ENCODE results near the gene CNTNAP1.

The CNTNAP1 gene

GRCh38 chr17:42690596-42690995 lies 8.3 kb downstream of the CNTNAP1 start:
- no peak for TF ChIP-seq CTCF (conservative IDR thresholded peaks at IDR 0.05; ENCODE audit: low read depth, low read length)
- Histone ChIP-seq H3K27me3 (ENCODE audit: insufficient read depth, low read depth) (no peaks in the 10 kb centered on the region), H4K20me1 (ENCODE audit: insufficient read depth) (no peaks in the 10 kb centered on the region), H3K4me1 (ENCODE audit: low read depth, poor library complexity, severe bottlenecking) (no peaks in the 10 kb centered on the region), H2AFZ (ENCODE audit: low read depth) (no peak overlapping the region), H3K4me2 (no peak overlapping the region), H3K4me3 (IDR thresholded peaks at IDR 0.05; ENCODE audit: insufficient read depth, low read depth, low read length) (no peak overlapping the region), H3K79me2 (ENCODE audit: insufficient read depth, low read depth) (no peaks in the 10 kb centered on the region), H3K36me3 (ENCODE audit: insufficient read depth) (no peaks in the 10 kb centered on the region), H3K27ac (no peak overlapping the region), H3K9ac (no peak overlapping the region)

DNA sequence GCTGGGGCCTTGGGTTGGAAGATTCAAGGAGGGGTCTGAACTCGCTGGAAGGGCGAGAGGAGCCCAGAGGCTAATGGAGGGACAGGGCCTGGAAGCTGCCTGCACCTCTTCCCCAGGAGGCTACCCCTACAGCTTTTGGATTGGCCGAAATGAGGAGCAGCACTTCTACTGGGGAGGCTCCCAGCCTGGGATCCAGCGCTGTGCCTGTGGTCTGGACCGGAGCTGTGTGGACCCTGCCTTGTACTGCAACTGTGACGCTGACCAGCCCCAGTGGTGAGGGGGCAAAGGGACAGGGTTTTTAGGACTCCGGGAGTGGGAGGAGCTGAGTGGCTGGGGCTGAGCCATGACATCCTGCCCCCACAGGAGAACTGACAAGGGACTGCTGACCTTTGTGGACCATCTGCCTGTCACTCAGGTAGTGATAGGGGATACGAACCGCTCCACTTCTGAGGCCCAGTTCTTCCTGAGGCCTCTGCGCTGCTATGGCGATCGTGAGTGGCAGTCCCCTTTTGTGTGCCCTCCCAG lies 8.8 kb downstream of the CNTNAP1 start:
- H3K9ac ChIP-seq = no peak overlapping the region
- no peaks in the 10 kb centered on the region for H3K79me2 ChIP-seq (ENCODE audit: insufficient read depth, low read depth)
- no peaks in the 10 kb centered on the region for H3K36me3 ChIP-seq (ENCODE audit: insufficient read depth)
- no peaks in the 10 kb centered on the region for H3K4me1 ChIP-seq (ENCODE audit: low read depth, poor library complexity, severe bottlenecking)
- H2AFZ ChIP-seq (ENCODE audit: low read depth) = no peak overlapping the region
- H3K4me3 ChIP-seq (IDR thresholded peaks at IDR 0.05; ENCODE audit: insufficient read depth, low read depth, low read length) = no peak overlapping the region
- H3K27ac ChIP-seq = no peak overlapping the region
- no peaks in the 10 kb centered on the region for H3K27me3 ChIP-seq (ENCODE audit: insufficient read depth, low read depth)
- H3K4me2 ChIP-seq = no peak overlapping the region
- no peak for TF ChIP-seq CTCF (conservative IDR thresholded peaks at IDR 0.05; ENCODE audit: low read depth, low read length)
- no peaks in the 10 kb centered on the region for H4K20me1 ChIP-seq (ENCODE audit: insufficient read depth)

GRCh38 chr17:42692489-42692888 lies 10.2 kb downstream of the CNTNAP1 start:
- H3K4me2 ChIP-seq = no peak overlapping the region
- no peaks in the 10 kb centered on the region for H3K4me1 ChIP-seq (ENCODE audit: low read depth, poor library complexity, severe bottlenecking)
- no peak overlapping the region for H3K27ac ChIP-seq
- H3K36me3 ChIP-seq (ENCODE audit: insufficient read depth) = no peaks in the 10 kb centered on the region
- no peaks in the 10 kb centered on the region for H4K20me1 ChIP-seq (ENCODE audit: insufficient read depth)
- no peaks in the 10 kb centered on the region for H3K27me3 ChIP-seq (ENCODE audit: insufficient read depth, low read depth)
- no peak overlapping the region for H3K9ac ChIP-seq
- no peak overlapping the region for H3K4me3 ChIP-seq (IDR thresholded peaks at IDR 0.05; ENCODE audit: insufficient read depth, low read depth, low read length)
- H2AFZ ChIP-seq (ENCODE audit: low read depth) = no peak overlapping the region
- H3K79me2 ChIP-seq (ENCODE audit: insufficient read depth, low read depth) = no peaks in the 10 kb centered on the region
- TF ChIP-seq CTCF (conservative IDR thresholded peaks at IDR 0.05; ENCODE audit: low read depth, low read length) = no peak

GRCh38 chr17:42694524-42694923 lies 12.2 kb downstream of the CNTNAP1 start:
- TF ChIP-seq CTCF (conservative IDR thresholded peaks at IDR 0.05; ENCODE audit: low read depth, low read length) = no peak
- no peaks in the 10 kb centered on the region for H4K20me1 ChIP-seq (ENCODE audit: insufficient read depth)
- no peaks in the 10 kb centered on the region for H3K79me2 ChIP-seq (ENCODE audit: insufficient read depth, low read depth)
- no peak overlapping the region for H3K4me2 ChIP-seq
- H3K27ac ChIP-seq = no peak overlapping the region
- no peaks in the 10 kb centered on the region for H3K4me1 ChIP-seq (ENCODE audit: low read depth, poor library complexity, severe bottlenecking)
- no peak overlapping the region for H3K4me3 ChIP-seq (IDR thresholded peaks at IDR 0.05; ENCODE audit: insufficient read depth, low read depth, low read length)
- no peak overlapping the region for H3K9ac ChIP-seq
- no peaks in the 10 kb centered on the region for H3K27me3 ChIP-seq (ENCODE audit: insufficient read depth, low read depth)
- H3K36me3 ChIP-seq (ENCODE audit: insufficient read depth) = no peaks in the 10 kb centered on the region
- H2AFZ ChIP-seq (ENCODE audit: low read depth) = no peak overlapping the region

Data from KMS-11 (cell line).